Parathyroid adenoma (tissue), 2 donors: ENCODE results near the gene SMS.

Experiments
- H2AFZ ChIP-seq: fragments of 300-600 bp; sonication (generic); one replicate; pipeline ENCODE4 v1.7.0; 2017; ENCODE audit warnings: antibody characterized with exemption, mild to moderate bottlenecking
- H3K27ac ChIP-seq: fragments of 300-600 bp; sonication (generic); one replicate; pipeline ENCODE4 v1.7.0; 2017
- H3K27me3 ChIP-seq: fragments of 300-600 bp; sonication (generic); one replicate; pipeline ENCODE4 v1.7.0; 2017; ENCODE audit warnings: low read length; ENCODE audit not compliant: control insufficient read depth, insufficient read depth
- H3K36me3 ChIP-seq: fragments of 300-600 bp; sonication (generic); one replicate; pipeline ENCODE4 v1.7.0; 2017; ENCODE audit warnings: low read length; ENCODE audit not compliant: control insufficient read depth, insufficient read depth
- H3K4me1 ChIP-seq: fragments of 300-600 bp; sonication (generic); one replicate; pipeline ENCODE4 v1.7.0; 2017; ENCODE audit warnings: control low read depth
- H3K4me2 ChIP-seq: fragments of 300-600 bp; sonication (generic); one replicate; pipeline ENCODE4 v1.7.0; 2017; ENCODE audit warnings: low read length
- H3K4me3 ChIP-seq: fragments of 300-600 bp; sonication (generic); one replicate; pipeline ENCODE4 v1.7.0; 2017; ENCODE audit warnings: low read depth, low read length
- H3K79me2 ChIP-seq: fragments of 300-600 bp; sonication (generic); one replicate; pipeline ENCODE4 v1.7.0; 2017; ENCODE audit warnings: control low read depth
- H3K9ac ChIP-seq: fragments of 300-600 bp; sonication (generic); one replicate; pipeline ENCODE4 v1.7.0; 2017; ENCODE audit warnings: mild to moderate bottlenecking
- H3K9me3 ChIP-seq: fragments of 300-600 bp; sonication (generic); one replicate; pipeline ENCODE4 v1.7.0; 2017; ENCODE audit warnings: low read length; ENCODE audit not compliant: control insufficient read depth
- TF ChIP-seq, protein P1 (sequence below): fragments of 300-600 bp; sonication (generic); IDR thresholded peaks from one replicate; pipeline ENCODE4 v1.7.0; 2017; ENCODE audit warnings: antibody characterized with exemption, mild to moderate bottlenecking
- donor health status: primary hyperparathyroidism.

Gene SMS

DNA sequence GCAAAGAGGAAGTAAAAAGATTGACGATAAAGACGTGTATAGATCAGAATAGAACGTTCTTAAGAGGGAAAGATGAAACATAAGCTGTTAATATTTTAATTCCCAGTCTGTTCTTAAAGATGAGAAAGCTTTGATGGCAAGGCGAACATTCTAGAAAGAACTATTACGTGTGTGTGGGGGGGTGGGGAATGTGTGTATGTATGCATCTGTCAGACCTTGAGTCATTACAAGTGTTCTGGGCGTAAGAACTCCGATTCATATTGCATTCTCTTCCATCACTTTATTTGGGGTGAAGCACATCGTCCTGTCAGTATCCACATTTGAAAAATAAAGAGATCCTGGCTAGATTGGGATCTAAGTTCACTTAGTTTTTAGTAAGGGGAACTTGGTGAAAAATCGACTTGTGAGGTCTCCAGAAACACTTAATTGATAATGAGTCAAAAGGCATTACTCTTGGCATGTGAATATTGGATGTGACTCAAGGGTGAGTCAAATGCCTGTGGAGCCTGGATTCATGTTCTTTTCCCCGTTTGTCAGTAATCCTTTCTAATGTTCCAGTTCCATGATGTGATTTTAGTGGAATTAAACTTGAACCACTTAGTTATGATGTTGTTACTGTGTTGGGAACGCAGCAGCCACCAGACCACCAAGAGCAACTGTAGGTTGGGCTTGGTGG, 3.1 kb downstream of the SMS start:
- Histone ChIP-seq H3K79me2 (no peaks in the 10 kb centered on the region), H3K9me3 (no peaks in the 10 kb centered on the region), H2AFZ (no peak overlapping the region), H3K4me3 (no peak overlapping the region), H3K9ac (no peak overlapping the region), H3K27me3 (no peaks in the 10 kb centered on the region), H3K4me2 (no peak overlapping the region), H3K4me1 (no peaks in the 10 kb centered on the region), H3K27ac (no peak overlapping the region), H3K36me3 (no peaks in the 10 kb centered on the region)
- TF ChIP-seq, protein P1, sequence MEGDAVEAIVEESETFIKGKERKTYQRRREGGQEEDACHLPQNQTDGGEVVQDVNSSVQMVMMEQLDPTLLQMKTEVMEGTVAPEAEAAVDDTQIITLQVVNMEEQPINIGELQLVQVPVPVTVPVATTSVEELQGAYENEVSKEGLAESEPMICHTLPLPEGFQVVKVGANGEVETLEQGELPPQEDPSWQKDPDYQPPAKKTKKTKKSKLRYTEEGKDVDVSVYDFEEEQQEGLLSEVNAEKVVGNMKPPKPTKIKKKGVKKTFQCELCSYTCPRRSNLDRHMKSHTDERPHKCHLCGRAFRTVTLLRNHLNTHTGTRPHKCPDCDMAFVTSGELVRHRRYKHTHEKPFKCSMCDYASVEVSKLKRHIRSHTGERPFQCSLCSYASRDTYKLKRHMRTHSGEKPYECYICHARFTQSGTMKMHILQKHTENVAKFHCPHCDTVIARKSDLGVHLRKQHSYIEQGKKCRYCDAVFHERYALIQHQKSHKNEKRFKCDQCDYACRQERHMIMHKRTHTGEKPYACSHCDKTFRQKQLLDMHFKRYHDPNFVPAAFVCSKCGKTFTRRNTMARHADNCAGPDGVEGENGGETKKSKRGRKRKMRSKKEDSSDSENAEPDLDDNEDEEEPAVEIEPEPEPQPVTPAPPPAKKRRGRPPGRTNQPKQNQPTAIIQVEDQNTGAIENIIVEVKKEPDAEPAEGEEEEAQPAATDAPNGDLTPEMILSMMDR, result no peak

DNA sequence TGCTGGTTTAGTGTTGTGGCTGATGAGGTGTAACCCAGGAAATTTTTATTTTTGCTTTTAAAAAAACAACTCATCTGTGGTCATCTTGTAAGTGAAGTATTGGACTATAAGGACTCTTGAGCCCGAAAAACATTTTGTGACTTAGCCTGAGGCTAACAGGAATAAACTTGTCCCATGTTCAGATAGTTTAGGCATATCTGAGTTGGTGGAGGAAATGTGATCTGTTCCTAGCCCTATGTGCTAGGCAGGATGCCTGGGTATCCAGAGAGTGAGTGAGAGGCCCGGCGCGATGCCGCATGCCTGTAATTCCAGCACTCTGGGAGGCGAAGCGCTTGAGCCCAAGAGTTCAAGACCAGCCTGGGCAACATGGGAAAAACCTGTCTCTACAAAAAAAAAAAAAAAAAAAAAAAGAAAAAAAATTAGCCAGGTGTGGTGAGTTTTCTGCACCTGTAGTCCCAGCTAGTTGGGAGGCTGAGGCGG, 3.7 kb downstream of the SMS start:
- Histone ChIP-seq H3K27ac (no peak overlapping the region), H3K27me3 (no peaks in the 10 kb centered on the region), H3K9me3 (no peaks in the 10 kb centered on the region), H3K79me2 (no peaks in the 10 kb centered on the region), H3K36me3 (no peaks in the 10 kb centered on the region), H2AFZ (no peak overlapping the region), H3K4me1 (no peaks in the 10 kb centered on the region), H3K9ac (no peak overlapping the region), H3K4me3 (no peak overlapping the region), H3K4me2 (no peak overlapping the region)
- TF ChIP-seq, protein P1, result no peak

DNA sequence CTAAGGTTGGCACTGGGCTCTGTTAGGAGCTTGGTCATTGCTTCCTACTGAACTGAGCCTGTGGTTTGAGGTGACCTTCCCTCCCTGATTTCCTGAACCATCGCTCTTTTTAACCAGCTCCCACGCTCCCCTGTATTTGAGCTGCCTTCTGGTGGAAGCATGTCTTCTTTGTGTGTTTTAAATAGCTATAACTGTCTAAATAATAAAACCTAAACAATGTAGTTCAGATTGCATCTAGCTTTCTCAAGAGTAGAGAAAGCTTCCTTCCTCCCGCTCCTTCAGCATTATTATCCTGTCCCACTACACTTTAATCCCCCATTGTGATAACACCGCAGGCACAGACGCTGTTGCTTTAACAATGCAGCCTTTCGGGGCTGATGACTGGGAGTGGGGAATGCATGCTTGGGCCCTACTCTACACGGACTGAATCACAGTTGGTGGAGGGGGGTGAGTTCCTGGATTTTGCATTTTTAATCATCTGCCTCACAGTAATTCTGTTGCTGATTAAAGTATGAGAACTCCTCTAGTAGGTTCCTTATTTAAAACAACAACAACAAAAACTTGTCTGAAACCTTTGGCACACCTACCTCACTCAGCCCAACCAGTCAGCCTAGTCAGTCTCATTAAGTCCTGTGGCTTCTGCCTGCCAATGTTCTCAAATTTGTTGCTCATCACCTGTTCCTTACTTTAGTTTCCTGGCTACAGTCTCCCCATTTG, 6.6 kb downstream of the SMS start:
- no peak overlapping the region for H3K9ac ChIP-seq
- H2AFZ ChIP-seq, result no peak overlapping the region
- H3K4me1 ChIP-seq, result no peaks in the 10 kb centered on the region
- no peaks in the 10 kb centered on the region for H3K36me3 ChIP-seq
- H3K79me2 ChIP-seq, result no peaks in the 10 kb centered on the region
- H3K9me3 ChIP-seq, result no peaks in the 10 kb centered on the region
- H3K27ac ChIP-seq, result no peak overlapping the region
- H3K27me3 ChIP-seq, result no peaks in the 10 kb centered on the region
- H3K4me3 ChIP-seq, result no peak overlapping the region
- no peak overlapping the region for H3K4me2 ChIP-seq
- TF ChIP-seq, protein P1, result no peak

DNA sequence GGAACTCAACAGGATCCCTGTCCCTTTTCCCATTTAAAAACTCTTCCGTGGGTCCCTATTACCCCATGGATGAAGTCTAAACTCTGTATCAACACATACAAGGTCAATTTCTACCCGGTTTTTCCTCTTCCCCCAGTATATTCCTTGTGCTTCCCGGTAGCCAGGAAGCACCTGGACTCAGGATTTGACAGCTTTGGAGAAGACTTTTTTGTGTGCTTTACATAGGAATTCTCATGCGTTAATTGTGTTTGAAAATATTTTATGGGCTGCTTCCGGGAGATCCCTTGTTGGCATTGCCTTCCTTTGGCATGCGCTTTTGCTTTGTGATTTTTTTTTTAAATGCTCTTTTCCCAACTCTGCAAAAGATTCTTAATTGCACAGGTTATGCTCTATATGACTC, 7.2 kb downstream of the SMS start:
- Histone ChIP-seq H3K4me1 (no peaks in the 10 kb centered on the region), H3K9me3 (no peaks in the 10 kb centered on the region), H3K4me3 (no peak overlapping the region), H2AFZ (no peak overlapping the region), H3K27me3 (no peaks in the 10 kb centered on the region), H3K79me2 (no peaks in the 10 kb centered on the region), H3K4me2 (no peak overlapping the region), H3K27ac (no peak overlapping the region), H3K9ac (no peak overlapping the region), H3K36me3 (no peaks in the 10 kb centered on the region)
- TF ChIP-seq, protein P1, result no peak
